Measurements from ENCODE around the gene PIK3CB. TPM values are rescaled to one million over a fixed set of nuclear protein-coding genes. Genes with fewer than 3 reads are reported as not detected.
"Not testable (repeated sequence)": the region's sequence is repeated elsewhere in the genome, so short reads cannot be mapped to it uniquely, and the experiment has no call there.

The PIK3CB gene
- total and polyA plus RNA-seq, 9 donors: 10.6 to 27.1 (median 16.5) TPM

DNA sequence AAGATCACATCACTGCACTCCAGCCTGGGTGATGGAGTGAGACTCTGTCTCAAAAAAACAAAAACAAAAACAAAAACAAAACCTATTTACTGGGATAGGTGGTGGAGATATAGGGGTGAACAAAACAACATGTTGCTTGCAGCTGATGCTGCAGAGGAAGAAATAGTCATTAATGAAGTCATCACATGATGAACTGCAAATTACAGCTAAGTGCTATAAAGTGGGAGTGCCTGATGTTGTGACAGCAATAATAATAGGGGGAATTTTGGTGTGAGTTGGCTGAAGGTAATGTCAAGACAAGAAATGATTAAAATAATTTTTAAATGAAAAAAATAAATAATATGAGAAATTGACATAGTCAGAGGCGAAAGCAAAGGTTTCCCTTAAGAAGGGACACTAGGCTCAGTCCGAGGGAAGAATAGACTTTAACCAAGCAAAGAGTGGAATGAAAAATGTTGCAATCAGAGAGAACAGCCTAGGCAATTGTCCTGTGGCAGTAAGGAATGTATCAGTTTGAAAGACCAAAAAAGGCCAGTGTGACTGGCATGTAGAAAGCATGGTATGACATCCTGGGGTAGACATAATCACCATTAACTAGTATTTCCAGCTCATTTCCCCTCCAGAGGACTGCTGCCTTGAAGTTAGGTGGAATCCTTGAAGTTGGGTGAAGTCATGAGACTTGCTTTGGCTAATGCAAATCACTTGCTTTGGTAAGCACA lies 14.7 kb upstream of the PIK3CB start:
- intact Hi-C loops (cut with DNase I): no loop called here
- no peaks in the 10 kb centered on the region for H3K36me3 ChIP-seq
- H3K4me3 ChIP-seq: no peak overlapping the region
- 84 to 88% (median 86%) methylated on average over 2 of the region's 2 CpGs for WGBS, 3 donors
- H3K9me3 ChIP-seq: no peaks in the 10 kb centered on the region
- no peak for DNase-seq
- H3K27ac ChIP-seq: no peak overlapping the region
- TF ChIP-seq POLR2A (IDR thresholded peaks at IDR 0.05) (no peak), EP300 (IDR thresholded peaks at IDR 0.05) (no peak)
- no peaks in the 10 kb centered on the region for H3K4me1 ChIP-seq (ENCODE audit: insufficient read depth)
- no peaks in the 10 kb centered on the region for H3K27me3 ChIP-seq

GRCh38 chr3:138848696-138849095 lies 14.0 kb upstream of the PIK3CB start:
- 90 to 95% (median 92%) methylated on average over 4 of the region's 4 CpGs for WGBS, 3 donors
- DNase-seq: no peak
- H3K27ac ChIP-seq: no peak overlapping the region
- H3K4me3 ChIP-seq: no peak overlapping the region
- no peaks in the 10 kb centered on the region for H3K9me3 ChIP-seq
- TF ChIP-seq, protein P1, sequence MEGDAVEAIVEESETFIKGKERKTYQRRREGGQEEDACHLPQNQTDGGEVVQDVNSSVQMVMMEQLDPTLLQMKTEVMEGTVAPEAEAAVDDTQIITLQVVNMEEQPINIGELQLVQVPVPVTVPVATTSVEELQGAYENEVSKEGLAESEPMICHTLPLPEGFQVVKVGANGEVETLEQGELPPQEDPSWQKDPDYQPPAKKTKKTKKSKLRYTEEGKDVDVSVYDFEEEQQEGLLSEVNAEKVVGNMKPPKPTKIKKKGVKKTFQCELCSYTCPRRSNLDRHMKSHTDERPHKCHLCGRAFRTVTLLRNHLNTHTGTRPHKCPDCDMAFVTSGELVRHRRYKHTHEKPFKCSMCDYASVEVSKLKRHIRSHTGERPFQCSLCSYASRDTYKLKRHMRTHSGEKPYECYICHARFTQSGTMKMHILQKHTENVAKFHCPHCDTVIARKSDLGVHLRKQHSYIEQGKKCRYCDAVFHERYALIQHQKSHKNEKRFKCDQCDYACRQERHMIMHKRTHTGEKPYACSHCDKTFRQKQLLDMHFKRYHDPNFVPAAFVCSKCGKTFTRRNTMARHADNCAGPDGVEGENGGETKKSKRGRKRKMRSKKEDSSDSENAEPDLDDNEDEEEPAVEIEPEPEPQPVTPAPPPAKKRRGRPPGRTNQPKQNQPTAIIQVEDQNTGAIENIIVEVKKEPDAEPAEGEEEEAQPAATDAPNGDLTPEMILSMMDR (IDR thresholded peaks at IDR 0.05): no peak
- TF ChIP-seq EP300 (IDR thresholded peaks at IDR 0.05): no peak
- no peak for TF ChIP-seq POLR2A (IDR thresholded peaks at IDR 0.05)
- no peaks in the 10 kb centered on the region for H3K27me3 ChIP-seq
- H3K4me1 ChIP-seq (ENCODE audit: insufficient read depth): no peaks in the 10 kb centered on the region
- no peaks in the 10 kb centered on the region for H3K36me3 ChIP-seq
- intact Hi-C loops (cut with DNase I): no loop called here

DNA sequence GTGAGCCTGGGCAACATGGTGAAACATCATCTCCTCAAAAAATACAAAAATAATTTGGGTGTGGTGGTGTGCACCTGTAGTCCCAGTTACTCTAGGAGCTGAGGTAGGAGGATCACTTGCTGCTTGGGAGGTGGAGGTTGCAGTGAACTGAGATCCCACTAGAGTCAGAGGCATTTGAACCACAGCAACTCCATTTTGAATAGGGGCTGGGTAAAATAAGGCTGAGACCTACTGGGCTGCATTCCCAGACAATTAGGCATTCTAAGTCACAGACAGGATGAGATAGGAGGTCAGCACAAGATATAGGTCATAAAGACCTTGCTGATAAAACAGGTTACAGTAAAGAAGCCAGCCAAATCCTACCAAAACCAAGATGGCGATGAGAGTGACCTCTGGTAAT lies 12.1 kb upstream of the PIK3CB start:
- WGBS, 3 donors: 89 to 95% (median 94%) methylated on average over 1 of the region's 1 CpG
- H3K27me3 ChIP-seq; H3K9me3 ChIP-seq; H3K27ac ChIP-seq; DNase-seq; H3K36me3 ChIP-seq; intact Hi-C loops (cut with DNase I); H3K4me3 ChIP-seq; H3K4me1 ChIP-seq (ENCODE audit: insufficient read depth): not testable (repeated sequence)

GRCh38 chr3:138846262-138846791 lies 11.6 kb upstream of the PIK3CB start:
- Histone ChIP-seq H3K27ac (no peak overlapping the region), H3K4me1 (ENCODE audit: insufficient read depth) (no peaks in the 10 kb centered on the region), H3K4me3 (no peak overlapping the region), H3K36me3 (no peaks in the 10 kb centered on the region), H3K27me3 (no peaks in the 10 kb centered on the region), H3K9me3 (no peaks in the 10 kb centered on the region)
- TF ChIP-seq, protein P1 (IDR thresholded peaks at IDR 0.05): no peak
- no peak for TF ChIP-seq EP300 (IDR thresholded peaks at IDR 0.05)
- TF ChIP-seq POLR2A (IDR thresholded peaks at IDR 0.05): no peak
- WGBS, 3 donors: 71 to 82% (median 82%) methylated on average over 10 of the region's 10 CpGs
- intact Hi-C loops (cut with DNase I): no loop called here
- no peak for DNase-seq

DNA sequence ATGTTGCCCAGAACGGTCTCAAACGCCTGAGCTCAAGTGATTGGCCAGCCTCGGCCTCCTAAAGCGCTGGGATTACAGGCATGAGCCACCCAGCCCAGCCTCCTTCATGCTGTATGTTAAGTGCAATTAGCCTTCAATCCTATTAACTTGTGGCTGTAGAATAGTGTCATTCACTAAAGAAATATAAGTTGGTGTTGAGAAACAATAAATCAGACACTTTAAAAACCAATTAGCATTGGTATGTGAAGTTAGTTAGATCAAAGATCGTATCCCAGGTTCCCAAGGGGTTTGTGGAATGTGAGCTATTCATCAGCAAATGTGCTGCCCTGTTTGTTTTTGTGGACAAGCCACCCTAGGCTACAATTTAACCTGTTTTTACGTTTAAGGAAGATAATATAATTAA lies 11.0 kb upstream of the PIK3CB start:
- Histone ChIP-seq H3K4me1 (ENCODE audit: insufficient read depth) (no peaks in the 10 kb centered on the region), H3K4me3 (no peak overlapping the region), H3K27ac (no peak overlapping the region), H3K27me3 (no peaks in the 10 kb centered on the region), H3K36me3 (no peaks in the 10 kb centered on the region), H3K9me3 (no peaks in the 10 kb centered on the region)
- no peak for DNase-seq
- TF ChIP-seq POLR2A (IDR thresholded peaks at IDR 0.05): no peak
- TF ChIP-seq, protein P1 (IDR thresholded peaks at IDR 0.05): no peak
- no peak for TF ChIP-seq EP300 (IDR thresholded peaks at IDR 0.05)
- WGBS, 3 donors: 68 to 88% (median 74%) methylated on average over 6 of the region's 6 CpGs
- intact Hi-C loops (cut with DNase I): no loop called here
